Measurements from ENCODE around the gene NEURL2.
A peak's percentile ranks its signal among the peaks of the same experiment; 100 is the strongest.

NEURL2 gene

GRCh38 chr20:45899046-45899835, 8.2 kb upstream of the NEURL2 start:
- Histone ChIP-seq H3K4me3 (ENCODE audit: low read depth, low read length) (peak overlapping the region; percentile 34), H3K36me3 (ENCODE audit: control insufficient read depth in 1 of 2, insufficient read depth in 2 of 2, low read length in 2 of 2) (peaks cover 34 to 41% of the 10 kb centered on the region in 2 experiments), H3K23ac (ENCODE audit: low read length) (no peak overlapping the region), H3K79me2 (ENCODE audit: control insufficient read depth, insufficient read depth, low read length, poor library complexity) (no peaks in the 10 kb centered on the region), H4K12ac (ENCODE audit: low read depth, low read length) (no peak overlapping the region), H3K18ac (ENCODE audit: low read length) (no peak overlapping the region), H3K9me3 (ENCODE audit: insufficient read depth, low read depth, low read length) (peaks cover 2% of the 10 kb centered on the region), H3K79me1 (ENCODE audit: low read length) (no peaks in the 10 kb centered on the region), H4K8ac (ENCODE audit: low read depth, low read length) (no peak overlapping the region), H2AK5ac (ENCODE audit: low read length) (no peak overlapping the region), H2BK120ac (ENCODE audit: insufficient read depth, low read length, poor library complexity) (no peak overlapping the region), H3K27me3 (ENCODE audit: insufficient read depth, low read length) (no peaks in the 10 kb centered on the region), H2BK12ac (ENCODE audit: low read length) (no peak overlapping the region), H3K4ac (ENCODE audit: low read depth, low read length) (no peak overlapping the region), H3K4me1 (ENCODE audit: control insufficient read depth in 1 of 2, insufficient read depth in 2 of 2, low read length in 2 of 2) (no peaks in the 10 kb centered on the region), H4K91ac (ENCODE audit: low read depth, low read length) (no peak overlapping the region), H2AFZ (ENCODE audit: insufficient read depth, low read length, poor library complexity) (no peak overlapping the region), H3K27ac (ENCODE audit: low read depth, low read length) (no peak overlapping the region), H3K4me2 (ENCODE audit: low read length) (no peak overlapping the region), H2BK5ac (ENCODE audit: low read depth, low read length, poor library complexity) (no peak overlapping the region), H3K14ac (ENCODE audit: low read length) (no peak overlapping the region), H3K9ac (ENCODE audit: low read length) (no peak overlapping the region)
- no CpG with 5 or more reads among the region's 13 CpGs for WGBS (ENCODE audit: extremely low coverage, insufficient coverage, insufficient read length)
- DNase-seq, result no peak

GRCh38 chr20:45898285-45898684, 7.3 kb upstream of the NEURL2 start:
- Histone ChIP-seq H3K4ac (ENCODE audit: low read depth, low read length) (no peak overlapping the region), H2BK120ac (ENCODE audit: insufficient read depth, low read length, poor library complexity) (no peak overlapping the region), H3K79me1 (ENCODE audit: low read length) (no peaks in the 10 kb centered on the region)

GRCh38 chr20:45897692-45898091, 6.7 kb upstream of the NEURL2 start:
- no peak overlapping the region for H3K4me2 ChIP-seq (ENCODE audit: low read length)
- no peak overlapping the region for H3K9ac ChIP-seq (ENCODE audit: low read length)
- H3K4ac ChIP-seq (ENCODE audit: low read depth, low read length), result no peak overlapping the region
- H4K12ac ChIP-seq (ENCODE audit: low read depth, low read length), result no peak overlapping the region
- no peak overlapping the region for H2BK120ac ChIP-seq (ENCODE audit: insufficient read depth, low read length, poor library complexity)
- H3K18ac ChIP-seq (ENCODE audit: low read length), result no peak overlapping the region
- H3K23ac ChIP-seq (ENCODE audit: low read length), result no peak overlapping the region
- H3K79me1 ChIP-seq (ENCODE audit: low read length), result no peaks in the 10 kb centered on the region
- no peak overlapping the region for H2BK5ac ChIP-seq (ENCODE audit: low read depth, low read length, poor library complexity)
- no peaks in the 10 kb centered on the region for H3K4me1 ChIP-seq (ENCODE audit: control insufficient read depth in 1 of 2, insufficient read depth in 2 of 2, low read length in 2 of 2)
- peaks cover 2% of the 10 kb centered on the region for H3K9me3 ChIP-seq (ENCODE audit: insufficient read depth, low read depth, low read length)
- no peak overlapping the region for H4K8ac ChIP-seq (ENCODE audit: low read depth, low read length)
- H2AFZ ChIP-seq (ENCODE audit: insufficient read depth, low read length, poor library complexity), result no peak overlapping the region
- WGBS (ENCODE audit: extremely low coverage, insufficient coverage, insufficient read length), result no CpG with 5 or more reads among the region's 7 CpGs
- H4K91ac ChIP-seq (ENCODE audit: low read depth, low read length), result no peak overlapping the region
- no peak overlapping the region for H2BK12ac ChIP-seq (ENCODE audit: low read length)
- no peaks in the 10 kb centered on the region for H3K79me2 ChIP-seq (ENCODE audit: control insufficient read depth, insufficient read depth, low read length, poor library complexity)
- no peak overlapping the region for H3K27ac ChIP-seq (ENCODE audit: low read depth, low read length)
- no peak overlapping the region for H3K14ac ChIP-seq (ENCODE audit: low read length)
- H3K36me3 ChIP-seq (ENCODE audit: control insufficient read depth in 1 of 2, insufficient read depth in 2 of 2, low read length in 2 of 2), result peaks cover 34 to 52% of the 10 kb centered on the region in 2 experiments
- no peaks in the 10 kb centered on the region for H3K27me3 ChIP-seq (ENCODE audit: insufficient read depth, low read length)
- H2AK5ac ChIP-seq (ENCODE audit: low read length), result no peak overlapping the region
- H3K4me3 ChIP-seq (ENCODE audit: low read depth, low read length), result no peak overlapping the region
- DNase-seq, result peak; percentile 32 to 38

More at GRCh38 chr20:45898285-45898684, 7.3 kb upstream of the NEURL2 start:
- Histone ChIP-seq H3K4me2 (ENCODE audit: low read length) (no peak overlapping the region), H3K79me2 (ENCODE audit: control insufficient read depth, insufficient read depth, low read length, poor library complexity) (no peaks in the 10 kb centered on the region), H3K27me3 (ENCODE audit: insufficient read depth, low read length) (no peaks in the 10 kb centered on the region), H3K14ac (ENCODE audit: low read length) (no peak overlapping the region), H2BK12ac (ENCODE audit: low read length) (no peak overlapping the region), H2AK5ac (ENCODE audit: low read length) (no peak overlapping the region), H3K4me3 (ENCODE audit: low read depth, low read length) (no peak overlapping the region), H2BK5ac (ENCODE audit: low read depth, low read length, poor library complexity) (no peak overlapping the region), H3K27ac (ENCODE audit: low read depth, low read length) (no peak overlapping the region), H4K12ac (ENCODE audit: low read depth, low read length) (no peak overlapping the region), H3K23ac (ENCODE audit: low read length) (no peak overlapping the region), H2AFZ (ENCODE audit: insufficient read depth, low read length, poor library complexity) (no peak overlapping the region), H4K91ac (ENCODE audit: low read depth, low read length) (no peak overlapping the region), H3K9me3 (ENCODE audit: insufficient read depth, low read depth, low read length) (peaks cover 2% of the 10 kb centered on the region), H3K36me3 (ENCODE audit: control insufficient read depth in 1 of 2, insufficient read depth in 2 of 2, low read length in 2 of 2) (peaks cover 34 to 46% of the 10 kb centered on the region in 2 experiments), H3K4me1 (ENCODE audit: control insufficient read depth in 1 of 2, insufficient read depth in 2 of 2, low read length in 2 of 2) (no peaks in the 10 kb centered on the region), H4K8ac (ENCODE audit: low read depth, low read length) (no peak overlapping the region), H3K9ac (ENCODE audit: low read length) (no peak overlapping the region), H3K18ac (ENCODE audit: low read length) (no peak overlapping the region)
- WGBS (ENCODE audit: extremely low coverage, insufficient coverage, insufficient read length), result no CpG with 5 or more reads among the region's 12 CpGs
- no peak for DNase-seq

- Histone ChIP-seq H4K91ac (ENCODE audit: low read depth, low read length) (no peak overlapping the region), H2AK5ac (ENCODE audit: low read length) (no peak overlapping the region), H3K4ac (ENCODE audit: low read depth, low read length) (no peak overlapping the region), H2BK12ac (ENCODE audit: low read length) (no peak overlapping the region), H2AFZ (ENCODE audit: insufficient read depth, low read length, poor library complexity) (no peak overlapping the region), H3K4me2 (ENCODE audit: low read length) (no peak overlapping the region), H3K9ac (ENCODE audit: low read length) (no peak overlapping the region), H4K12ac (ENCODE audit: low read depth, low read length) (no peak overlapping the region), H3K27me3 (ENCODE audit: insufficient read depth, low read length) (no peaks in the 10 kb centered on the region), H3K23ac (ENCODE audit: low read length) (no peak overlapping the region), H4K8ac (ENCODE audit: low read depth, low read length) (no peak overlapping the region), H3K18ac (ENCODE audit: low read length) (no peak overlapping the region), H3K79me1 (ENCODE audit: low read length) (no peaks in the 10 kb centered on the region), H3K4me1 (ENCODE audit: control insufficient read depth in 1 of 2, insufficient read depth in 2 of 2, low read length in 2 of 2) (peaks cover under 1 to 1% of the 10 kb centered on the region in 2 experiments), H3K14ac (ENCODE audit: low read length) (no peak overlapping the region), H2BK120ac (ENCODE audit: insufficient read depth, low read length, poor library complexity) (no peak overlapping the region), H3K4me3 (ENCODE audit: low read depth, low read length) (no peak overlapping the region), H3K79me2 (ENCODE audit: control insufficient read depth, insufficient read depth, low read length, poor library complexity) (no peaks in the 10 kb centered on the region), H3K36me3 (ENCODE audit: control insufficient read depth in 1 of 2, insufficient read depth in 2 of 2, low read length in 2 of 2) (peaks cover 34 to 52% of the 10 kb centered on the region in 2 experiments), H3K27ac (ENCODE audit: low read depth, low read length) (no peak overlapping the region), H3K9me3 (ENCODE audit: insufficient read depth, low read depth, low read length) (peaks cover 2% of the 10 kb centered on the region), H2BK5ac (ENCODE audit: low read depth, low read length, poor library complexity) (no peak overlapping the region)
- DNase-seq, result no peak
- WGBS (ENCODE audit: extremely low coverage, insufficient coverage, insufficient read length), result no CpG with 5 or more reads among the region's 2 CpGs
Measured at GRCh38 chr20:45897289-45897688, 6.3 kb upstream of the NEURL2 start.

Measured in trophoblast cell (in vitro differentiated cells and primary cell).